ENCODE results near the gene MSI2. TPM values are rescaled to one million over a fixed set of nuclear protein-coding genes. Genes with fewer than 3 reads are reported as not detected.

Gene MSI2
- total and polyA plus RNA-seq, 7 experiments from 2014 or later = 3.3 to 169 (median 125) TPM

DNA sequence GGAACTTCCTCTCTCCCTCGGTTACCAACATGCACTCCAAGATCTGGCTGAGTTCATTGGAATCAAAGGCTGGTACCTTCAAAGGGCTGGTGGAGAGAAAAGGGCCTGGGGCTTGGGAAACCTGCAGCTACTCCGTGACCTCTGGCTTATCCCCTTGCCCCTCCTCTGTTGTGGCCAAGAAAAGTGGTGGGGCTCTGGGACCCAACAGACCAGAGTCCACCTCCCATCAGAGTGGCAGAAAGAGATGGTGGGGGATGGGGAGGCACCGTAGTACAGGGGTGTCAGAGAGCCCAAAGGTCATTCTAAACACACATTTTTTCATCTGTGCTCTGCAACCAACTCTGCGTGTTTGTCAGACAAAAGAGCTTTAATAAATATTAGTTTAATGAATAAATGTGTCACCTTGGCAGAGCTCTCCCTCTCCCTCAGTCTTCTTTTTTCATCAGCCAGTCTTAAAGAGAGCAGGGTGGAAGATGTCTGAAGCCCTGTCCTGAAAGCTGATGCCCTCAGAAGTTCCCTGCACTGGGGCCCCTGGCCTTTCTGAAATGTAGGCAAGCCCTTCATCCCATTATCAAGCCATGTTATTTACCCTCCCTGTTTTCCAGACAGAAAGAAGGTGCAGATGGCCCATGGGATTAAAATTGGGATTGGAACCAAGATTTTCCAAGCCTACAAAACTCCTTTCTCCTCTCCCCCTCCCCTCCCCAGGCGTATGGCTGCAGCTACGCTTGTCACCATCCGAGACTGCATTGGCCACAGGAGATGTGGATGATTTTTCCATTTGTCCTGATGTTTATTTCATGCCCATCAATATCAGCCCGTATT lies 261.5 kb downstream of the MSI2 start:
- Histone ChIP-seq H3K27me3 (ENCODE audit: control insufficient read depth in 2 of 2, insufficient read depth in 2 of 2, low read length in 2 of 2) (no peaks in the 10 kb centered on the region), H3K9me3 (ENCODE audit: control insufficient read depth in 2 of 3, low read length in 3 of 3) (no peaks in the 10 kb centered on the region), H3K4me3 (ENCODE audit: low read length) (no peak overlapping the region), H3K4me1 (ENCODE audit: control insufficient read depth in 2 of 2, insufficient read depth in 2 of 2, low read length in 2 of 2) (no peaks in the 10 kb centered on the region), H3K27ac (ENCODE audit: low read depth, low read length) (no peak overlapping the region), H3K36me3 (ENCODE audit: control insufficient read depth in 2 of 3, insufficient read depth in 3 of 3, low read length in 3 of 3) (no peaks in the 10 kb centered on the region)
- Mint-ChIP-seq H3K9me3 (no peaks in the 10 kb centered on the region), H3K27me3 (no peaks in the 10 kb centered on the region), H3K4me3 (no peak overlapping the region), H3K4me1 (peaks cover 0 to 19% (median 9%) of the 10 kb centered on the region in 7 donors), H3K27ac (no peak overlapping the region), H3K36me3 (peaks cover 0 to 9% (median 0%) of the 10 kb centered on the region in 5 donors)
- DNase-seq = no peak
- CTCF ChIA-PET = no interaction called here
- intact Hi-C loops (cut with micrococcal nuclease) = no loop called here
- POLR2A ChIA-PET = no interaction called here
- ATAC-seq = no peak

DNA sequence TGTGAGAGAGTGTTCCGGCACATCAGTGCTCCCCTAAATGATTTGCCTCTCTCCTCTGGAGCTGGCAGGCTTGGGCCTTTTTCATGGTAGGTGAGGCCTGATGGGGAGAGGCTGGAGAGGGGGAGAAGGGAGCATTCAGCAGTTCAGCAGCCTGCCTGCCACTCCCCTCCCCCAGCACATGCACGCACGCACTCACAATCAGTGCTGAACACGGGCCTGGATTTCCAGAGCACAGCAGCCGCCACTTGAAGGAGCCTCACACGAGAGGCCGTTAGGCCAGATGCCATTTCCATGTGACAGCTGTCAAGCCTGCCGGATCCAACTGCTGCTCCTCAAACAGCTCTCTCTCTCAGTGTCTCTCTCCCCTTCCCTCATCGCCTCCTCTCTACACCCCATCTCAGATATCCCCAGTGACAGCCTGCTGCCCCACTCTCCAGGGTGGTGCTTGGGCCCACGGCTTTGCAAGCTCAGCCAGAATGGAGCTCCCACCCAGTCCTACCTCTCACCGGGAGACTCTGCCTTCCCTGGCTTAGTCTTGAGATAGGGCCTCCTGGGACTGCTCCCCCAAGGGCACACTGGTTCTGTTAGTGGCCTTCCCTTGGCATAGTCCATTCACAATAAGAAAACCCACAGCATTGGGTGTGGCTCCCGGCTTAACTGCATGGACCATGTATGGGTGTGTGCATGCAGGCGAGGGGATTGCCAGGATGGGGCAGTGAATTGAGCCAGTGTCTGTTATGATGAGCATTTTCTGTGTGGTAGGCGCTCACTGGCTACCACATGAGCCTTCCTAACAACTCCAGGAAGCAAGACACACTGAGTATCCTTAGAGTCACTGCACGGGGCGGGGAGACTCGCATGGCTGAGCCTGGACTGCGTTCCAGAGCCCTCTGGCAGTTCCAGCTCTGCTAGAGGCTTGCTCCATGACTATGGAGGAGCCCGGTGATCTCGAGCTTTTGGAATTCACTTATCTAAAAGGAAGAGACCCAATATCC lies 262.6 kb downstream of the MSI2 start:
- Mint-ChIP-seq H3K36me3 (peaks cover 0 to 9% (median 0%) of the 10 kb centered on the region in 5 donors), H3K4me3 (no peak overlapping the region), H3K27me3 (no peaks in the 10 kb centered on the region), H3K4me1 (peaks cover 3 to 21% (median 17%) of the 10 kb centered on the region in 7 donors), H3K9me3 (no peaks in the 10 kb centered on the region), H3K27ac (peak overlapping the region in 1 of 9 donors; percentile 75)
- DNase-seq (no peak), ATAC-seq (no peak)
- ChIA-PET CTCF (interaction anchor here (1.0 kb wide), 1 partner anchor 274 kb away, joined by 5 read pairs; no protein-coding TSS in a partner anchor), POLR2A (no interaction called here)
- H3K36me3 ChIP-seq (ENCODE audit: control insufficient read depth in 2 of 3, insufficient read depth in 3 of 3, low read length in 3 of 3) = no peaks in the 10 kb centered on the region
- no peaks in the 10 kb centered on the region for H3K4me1 ChIP-seq (ENCODE audit: control insufficient read depth in 2 of 2, insufficient read depth in 2 of 2, low read length in 2 of 2)
- no peak overlapping the region for H3K27ac ChIP-seq (ENCODE audit: low read depth, low read length)
- no peaks in the 10 kb centered on the region for H3K27me3 ChIP-seq (ENCODE audit: control insufficient read depth in 2 of 2, insufficient read depth in 2 of 2, low read length in 2 of 2)
- no peak overlapping the region for H3K4me3 ChIP-seq (ENCODE audit: low read length)
- intact Hi-C loops (cut with micrococcal nuclease) = no loop called here
- no peaks in the 10 kb centered on the region for H3K9me3 ChIP-seq (ENCODE audit: control insufficient read depth in 2 of 3, low read length in 3 of 3)

DNA sequence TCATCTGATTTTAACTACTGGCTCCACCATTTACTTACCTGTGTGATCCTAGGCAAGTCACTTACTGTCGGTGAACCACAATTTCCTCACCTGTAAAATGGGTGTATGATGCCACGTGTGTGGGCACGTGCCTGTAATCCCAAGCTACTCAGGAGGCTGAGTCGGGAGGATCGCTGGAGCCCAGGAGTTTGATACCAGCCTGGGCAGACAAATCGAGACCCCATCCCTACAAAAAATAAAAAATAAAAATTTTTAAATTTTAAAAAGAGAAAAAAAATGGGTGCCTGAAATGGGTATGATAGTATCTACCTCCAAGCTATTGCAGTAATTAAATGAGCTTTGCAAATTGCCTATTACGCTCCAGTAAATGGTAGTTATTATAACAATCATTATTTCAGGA lies 263.5 kb downstream of the MSI2 start:
- H3K27me3 ChIP-seq (ENCODE audit: control insufficient read depth in 2 of 2, insufficient read depth in 2 of 2, low read length in 2 of 2) = no peaks in the 10 kb centered on the region
- Mint-ChIP-seq H3K36me3 (peaks cover 0 to 13% (median 0%) of the 10 kb centered on the region in 5 donors), H3K27ac (no peak overlapping the region), H3K9me3 (no peaks in the 10 kb centered on the region), H3K4me1 (peaks cover 12 to 27% (median 19%) of the 10 kb centered on the region in 7 donors), H3K27me3 (no peaks in the 10 kb centered on the region), H3K4me3 (no peak overlapping the region)
- no peaks in the 10 kb centered on the region for H3K9me3 ChIP-seq (ENCODE audit: control insufficient read depth in 2 of 3, low read length in 3 of 3)
- no peaks in the 10 kb centered on the region for H3K36me3 ChIP-seq (ENCODE audit: control insufficient read depth in 2 of 3, insufficient read depth in 3 of 3, low read length in 3 of 3)
- no peak for ATAC-seq
- H3K4me3 ChIP-seq (ENCODE audit: low read length) = no peak overlapping the region
- DNase-seq = no peak
- CTCF ChIA-PET = interaction anchor here (0.7 kb wide), 1 partner anchor 79 kb away, joined by 3 read pairs; no protein-coding TSS in a partner anchor
- intact Hi-C loops (cut with micrococcal nuclease) = no loop called here
- POLR2A ChIA-PET = no interaction called here
- H3K4me1 ChIP-seq (ENCODE audit: control insufficient read depth in 2 of 2, insufficient read depth in 2 of 2, low read length in 2 of 2) = no peaks in the 10 kb centered on the region
- H3K27ac ChIP-seq (ENCODE audit: low read depth, low read length) = no peak overlapping the region

DNA sequence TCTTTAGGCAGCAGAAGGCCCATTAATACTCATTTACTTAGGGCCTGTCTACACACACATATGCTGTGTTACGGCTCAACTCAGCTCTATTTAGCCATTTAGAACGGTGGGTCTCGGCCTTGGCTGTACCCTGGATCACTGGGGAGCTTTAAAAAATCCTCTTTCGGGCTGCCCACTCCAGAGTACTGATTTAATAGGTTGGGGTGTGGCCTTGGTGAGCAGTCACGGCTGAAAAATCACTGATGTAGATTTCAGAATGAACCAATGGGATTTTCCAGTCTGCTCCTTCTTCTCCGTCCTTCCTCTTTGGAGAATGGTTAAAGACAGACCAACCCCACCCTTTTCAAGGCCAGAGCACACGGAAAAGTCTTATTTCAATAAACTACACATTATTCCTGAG lies 265.3 kb downstream of the MSI2 start:
- H3K4me3 Mint-ChIP-seq = no peak overlapping the region
- ATAC-seq = no peak
- POLR2A ChIA-PET = no interaction called here
- H3K4me1 ChIP-seq (ENCODE audit: control insufficient read depth in 2 of 2, insufficient read depth in 2 of 2, low read length in 2 of 2) = no peaks in the 10 kb centered on the region
- CTCF ChIA-PET = interaction anchor here (0.6 kb wide), 1 partner anchor 15 kb away, joined by 4 read pairs; no protein-coding TSS in a partner anchor
- H3K9me3 ChIP-seq (ENCODE audit: control insufficient read depth in 2 of 3, low read length in 3 of 3) = no peaks in the 10 kb centered on the region
- peak overlapping the region in 1 of 9 donors; percentile 43 for H3K27ac Mint-ChIP-seq
- no peak overlapping the region for H3K4me3 ChIP-seq (ENCODE audit: low read length)
- H3K27me3 Mint-ChIP-seq = no peaks in the 10 kb centered on the region
- no peaks in the 10 kb centered on the region for H3K9me3 Mint-ChIP-seq
- H3K27ac ChIP-seq (ENCODE audit: low read depth, low read length) = no peak overlapping the region
- intact Hi-C loops (cut with micrococcal nuclease) = no loop called here
- no peaks in the 10 kb centered on the region for H3K36me3 ChIP-seq (ENCODE audit: control insufficient read depth in 2 of 3, insufficient read depth in 3 of 3, low read length in 3 of 3)
- no peaks in the 10 kb centered on the region for H3K27me3 ChIP-seq (ENCODE audit: control insufficient read depth in 2 of 2, insufficient read depth in 2 of 2, low read length in 2 of 2)
- peaks cover 19 to 29% (median 22%) of the 10 kb centered on the region in 7 donors for H3K4me1 Mint-ChIP-seq
- no peak for DNase-seq
- H3K36me3 Mint-ChIP-seq = peaks cover 0 to 12% (median 0%) of the 10 kb centered on the region in 5 donors

DNA sequence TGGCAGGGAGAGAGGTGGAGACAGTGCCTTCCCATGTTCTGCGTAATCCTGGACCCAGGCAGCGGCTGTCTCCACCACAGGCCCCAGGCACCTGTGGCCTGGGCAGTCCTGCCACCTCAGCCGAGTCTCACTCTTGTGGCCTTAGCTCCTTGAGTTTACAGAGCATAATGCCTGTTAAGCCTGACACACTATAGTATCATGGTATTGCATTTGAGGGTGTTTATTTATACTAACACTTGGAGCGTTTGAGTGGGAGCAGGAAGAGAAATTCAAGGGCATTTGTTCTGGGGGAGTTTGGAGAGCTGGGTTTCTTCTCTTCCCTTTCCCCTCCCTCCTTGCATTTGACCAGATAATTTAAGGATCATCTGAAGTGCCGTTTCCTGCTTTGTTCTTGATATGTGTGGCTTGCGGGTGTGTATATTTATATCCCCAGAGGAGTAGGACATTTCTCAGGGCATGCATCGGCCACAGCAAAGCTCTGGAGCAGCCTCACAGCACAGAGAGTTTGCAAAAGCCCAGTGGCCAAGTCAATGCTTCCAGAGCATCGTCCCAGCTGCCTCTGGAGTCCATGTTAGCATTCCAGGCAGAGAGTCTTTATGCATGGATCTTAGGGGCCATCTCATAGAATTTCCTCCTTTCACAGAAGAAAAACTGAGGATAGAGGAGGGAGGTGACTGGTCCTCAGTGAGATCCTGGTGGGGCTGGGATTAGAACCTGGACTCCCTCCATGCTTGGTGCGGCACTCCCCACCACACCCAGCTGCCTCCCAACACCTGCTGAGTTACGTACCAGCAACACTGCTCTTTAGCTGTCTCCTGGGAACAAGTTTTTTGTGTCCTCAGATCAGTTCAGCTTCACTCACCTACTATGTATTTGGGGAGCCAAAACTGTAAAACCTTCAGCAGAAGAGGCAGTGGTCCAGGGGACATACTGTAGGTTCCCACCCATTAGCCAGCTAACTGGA lies 266.0 kb downstream of the MSI2 start:
- Mint-ChIP-seq H3K4me1 (peaks cover 19 to 29% (median 22%) of the 10 kb centered on the region in 7 donors), H3K4me3 (no peak overlapping the region), H3K36me3 (peaks cover 0 to 12% (median 0%) of the 10 kb centered on the region in 5 donors), H3K9me3 (no peaks in the 10 kb centered on the region), H3K27me3 (no peaks in the 10 kb centered on the region), H3K27ac (peak overlapping the region in 2 of 9 donors; percentile 25 to 38)
- ChIA-PET CTCF (interaction anchor here (0.5 kb wide), 1 partner anchor 25 kb away, joined by 3 read pairs; no protein-coding TSS in a partner anchor), POLR2A (no interaction called here)
- H3K27ac ChIP-seq (ENCODE audit: low read depth, low read length) = no peak overlapping the region
- H3K4me1 ChIP-seq (ENCODE audit: control insufficient read depth in 2 of 2, insufficient read depth in 2 of 2, low read length in 2 of 2) = no peaks in the 10 kb centered on the region
- no peak overlapping the region for H3K4me3 ChIP-seq (ENCODE audit: low read length)
- no peak for DNase-seq
- intact Hi-C loops (cut with micrococcal nuclease) = no loop called here
- H3K27me3 ChIP-seq (ENCODE audit: control insufficient read depth in 2 of 2, insufficient read depth in 2 of 2, low read length in 2 of 2) = no peaks in the 10 kb centered on the region
- no peak for ATAC-seq
- no peaks in the 10 kb centered on the region for H3K9me3 ChIP-seq (ENCODE audit: control insufficient read depth in 2 of 3, low read length in 3 of 3)
- H3K36me3 ChIP-seq (ENCODE audit: control insufficient read depth in 2 of 3, insufficient read depth in 3 of 3, low read length in 3 of 3) = no peaks in the 10 kb centered on the region

Data from naive thymus-derived CD4-positive, alpha-beta T cell (primary cell).